Right kidney (tissue), 9 donors: Measurements from ENCODE around the gene TNFRSF13B.
"Not testable (repeated sequence)": the region's sequence is repeated elsewhere in the genome, so short reads cannot be mapped to it uniquely, and the experiment has no call there.

Experiments
- DNase-seq: peaks from one replicate; pipeline ENCODE4 v3.0.0-alpha.2; 2016
- long read RNA-seq, 8 donors: transcript quantifications; one replicate each; lab custom pipeline, GENCODE V29; 2026

TNFRSF13B gene
- long read RNA-seq, donor 1, partial matches to known transcripts: 0 of 1 reads
- long read RNA-seq, donor 1, other reads (novel, unspliced or antisense): 0 of 1 reads
- long read RNA-seq, donor 2: 0 reads
- long read RNA-seq, donor 3: 0 reads
- long read RNA-seq, donor 4: 0 reads
- long read RNA-seq, donor 5: 0 reads
- long read RNA-seq, donor 6: 0 reads
- long read RNA-seq, donor 7: 0 reads
- long read RNA-seq, donor 8: 0 reads

DNA sequence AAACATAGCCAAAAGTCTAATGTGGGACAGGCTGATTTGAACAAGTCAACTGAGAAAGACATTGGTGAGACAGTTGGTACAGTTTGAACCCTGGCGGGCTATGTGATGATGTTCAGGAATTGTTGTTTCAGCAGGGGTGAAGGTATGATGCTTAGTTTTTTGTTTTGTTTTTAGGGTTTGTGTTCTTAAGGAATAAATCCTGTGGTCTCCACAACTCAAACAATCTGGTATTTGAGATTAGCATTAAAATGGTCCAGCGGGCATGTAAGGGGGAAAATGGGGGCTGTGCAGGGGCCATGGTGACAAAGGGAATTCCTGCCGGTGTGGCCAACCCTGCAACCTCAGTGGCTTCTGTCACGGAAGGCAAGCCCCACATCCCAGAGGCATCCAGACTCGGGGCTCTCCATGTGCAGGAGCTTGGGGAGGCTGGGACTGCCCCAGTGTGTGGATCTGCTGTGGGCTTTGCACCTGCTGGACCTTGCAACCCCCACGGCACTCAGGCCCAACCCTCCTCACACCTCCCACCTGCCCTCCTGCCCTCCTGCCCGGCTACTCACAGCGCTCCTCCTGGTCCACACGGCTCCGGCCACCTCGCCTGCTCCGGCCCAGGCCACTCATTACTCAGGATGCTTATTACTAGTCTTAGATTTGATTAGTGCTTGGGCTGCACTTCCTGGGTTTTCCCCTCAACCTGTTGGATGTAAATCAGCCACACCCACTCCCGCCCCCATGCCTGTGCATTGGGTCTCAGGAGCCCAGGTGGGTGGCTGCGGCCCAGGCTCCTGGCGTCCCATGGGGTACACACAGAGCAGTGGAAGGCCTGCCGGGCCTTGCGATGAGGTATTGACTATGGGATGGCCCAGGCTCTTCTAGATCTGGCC lies at the start of gene TNFRSF13B:
TNFRSF13B (minus strand) TSS at position 661 of the 881 bp plus-strand sequence; CDS start at position 618, 43 bp downstream.
- DNase-seq: no peak

DNA sequence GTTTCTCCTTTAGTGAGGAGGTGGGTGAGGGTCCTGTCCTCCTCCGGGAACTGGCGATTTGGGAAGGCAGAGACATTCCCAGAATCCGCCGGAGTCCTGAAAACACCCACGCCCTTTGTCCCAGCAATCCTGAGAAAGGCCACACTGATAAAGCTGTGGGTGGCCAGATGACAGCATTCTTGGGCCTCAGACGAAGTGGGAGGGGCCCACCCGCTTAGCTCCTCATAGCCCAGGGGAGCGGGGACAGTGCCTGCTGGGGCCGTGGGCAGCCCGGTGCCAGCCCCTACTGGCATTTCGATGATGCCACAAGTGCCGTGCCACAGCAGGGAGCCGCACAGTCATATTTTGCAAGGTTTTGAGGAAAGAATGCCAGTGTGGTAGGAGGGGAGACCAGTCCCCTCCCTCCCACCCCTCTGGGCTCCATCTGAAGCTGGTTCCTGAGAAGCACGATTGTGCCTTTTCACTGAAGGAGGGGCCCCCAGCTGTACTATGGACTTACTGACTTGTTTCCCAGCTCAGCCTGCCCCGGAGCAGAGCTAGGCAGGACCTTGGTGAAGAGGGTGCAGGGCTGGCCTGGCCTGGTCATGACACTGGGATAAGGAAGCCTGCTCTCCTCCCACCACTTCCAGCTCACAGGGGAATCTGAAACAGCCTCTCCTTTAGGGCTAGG lies 49.4 kb upstream of the TNFRSF13B start:
- no peak for DNase-seq

DNA sequence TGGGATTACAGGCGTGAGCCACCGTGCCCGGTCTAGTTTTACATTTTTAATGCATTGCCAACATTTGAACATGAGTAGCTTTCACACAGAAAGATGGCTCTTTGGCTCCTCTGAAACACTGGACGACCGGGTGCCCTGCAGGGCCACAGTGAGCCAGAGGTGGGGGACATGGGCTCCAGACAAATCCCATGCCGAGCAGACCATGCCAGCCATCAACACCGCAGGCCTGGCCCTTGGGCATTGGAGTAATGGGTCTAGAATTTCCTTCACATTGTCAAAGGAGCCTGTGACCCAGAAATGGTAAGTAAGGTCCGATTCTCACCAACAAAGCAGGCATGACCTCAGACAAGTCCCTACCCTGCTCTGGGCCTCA lies 48.9 kb upstream of the TNFRSF13B start:
- no peak for DNase-seq

DNA sequence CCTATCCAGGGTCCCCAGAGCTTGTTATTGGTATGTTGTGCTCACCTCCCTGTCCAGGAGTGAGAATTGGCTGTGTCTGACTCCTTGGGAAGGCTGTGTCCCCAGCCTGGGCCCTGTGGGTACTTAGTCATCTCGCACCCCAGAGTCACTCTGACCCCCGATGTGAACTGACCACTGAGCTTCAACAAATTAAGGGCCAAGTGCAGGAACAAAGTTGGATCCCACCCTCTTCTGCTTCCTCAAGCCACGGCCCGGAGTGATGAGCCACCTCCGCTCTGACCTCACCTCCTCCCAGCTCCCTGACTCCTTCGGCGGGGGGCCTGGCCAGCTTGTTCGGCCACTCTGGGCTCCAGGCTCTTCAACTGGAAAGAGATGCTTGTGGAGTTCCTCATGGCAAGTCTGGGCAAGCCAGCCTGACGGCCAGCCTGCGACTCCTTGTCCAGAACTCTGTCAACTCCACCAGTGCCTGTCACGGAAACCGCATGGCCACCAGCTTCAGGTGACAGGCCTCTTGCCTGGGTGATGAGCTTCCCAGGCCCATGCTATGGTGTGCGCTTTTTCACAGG lies 48.1 kb upstream of the TNFRSF13B start:
- no peak for DNase-seq

DNA sequence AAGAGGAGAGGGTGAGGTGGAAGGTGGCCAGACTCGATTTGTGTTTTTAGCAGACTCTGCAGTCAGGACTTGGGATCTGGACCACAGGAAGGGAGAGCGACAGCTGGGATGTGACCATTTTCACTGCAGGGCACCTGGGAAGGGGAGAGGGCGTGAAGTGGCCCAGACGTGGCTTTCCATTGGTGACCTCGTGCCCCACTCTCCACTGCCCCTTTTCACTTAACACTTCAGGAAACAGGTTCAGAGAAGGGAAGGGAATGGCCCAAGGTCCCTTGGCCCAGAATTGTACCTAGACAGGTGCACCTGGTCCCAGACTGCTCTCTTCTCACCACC lies 47.5 kb upstream of the TNFRSF13B start:
- DNase-seq: no peak

DNA sequence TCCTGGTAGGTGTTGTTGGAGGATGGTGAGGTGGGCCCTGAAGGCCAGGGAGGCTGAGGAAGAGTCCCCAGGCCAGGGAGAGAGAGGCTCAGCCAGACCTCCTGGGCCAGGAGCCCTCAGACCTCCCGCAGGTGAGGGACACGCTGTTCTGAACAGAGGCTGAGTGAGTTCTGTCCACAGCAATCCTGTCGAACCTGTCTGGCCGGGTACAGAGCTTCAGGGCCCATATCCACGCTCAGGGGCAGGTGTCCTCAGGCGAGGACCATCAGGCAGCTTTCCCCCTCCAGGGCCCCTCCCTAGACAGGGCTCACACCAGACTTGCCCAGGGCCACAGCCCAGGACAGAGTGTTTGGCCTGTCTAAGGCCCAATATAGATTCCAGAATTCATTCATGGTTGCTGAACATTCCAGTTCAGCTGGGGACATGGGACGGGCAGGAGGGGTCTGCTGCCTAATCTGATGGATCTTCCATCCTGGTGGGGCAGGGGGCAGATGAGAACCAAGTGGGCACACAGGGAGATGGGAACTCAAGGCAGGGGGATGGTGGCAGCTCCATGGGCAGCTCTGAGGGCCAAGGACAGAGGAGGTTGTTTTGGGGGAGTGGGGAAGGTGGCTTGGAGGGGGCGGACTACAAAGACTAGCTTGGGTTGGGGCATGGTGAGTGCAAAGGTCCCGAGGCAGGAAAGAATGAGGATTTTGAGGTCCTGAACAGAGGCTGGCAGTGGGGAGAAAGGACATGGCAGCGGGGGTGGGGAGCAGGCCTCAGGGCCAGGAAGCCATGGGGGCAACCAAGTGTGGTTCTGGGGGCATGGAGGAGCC lies 46.9 kb upstream of the TNFRSF13B start:
- no peak for DNase-seq

DNA sequence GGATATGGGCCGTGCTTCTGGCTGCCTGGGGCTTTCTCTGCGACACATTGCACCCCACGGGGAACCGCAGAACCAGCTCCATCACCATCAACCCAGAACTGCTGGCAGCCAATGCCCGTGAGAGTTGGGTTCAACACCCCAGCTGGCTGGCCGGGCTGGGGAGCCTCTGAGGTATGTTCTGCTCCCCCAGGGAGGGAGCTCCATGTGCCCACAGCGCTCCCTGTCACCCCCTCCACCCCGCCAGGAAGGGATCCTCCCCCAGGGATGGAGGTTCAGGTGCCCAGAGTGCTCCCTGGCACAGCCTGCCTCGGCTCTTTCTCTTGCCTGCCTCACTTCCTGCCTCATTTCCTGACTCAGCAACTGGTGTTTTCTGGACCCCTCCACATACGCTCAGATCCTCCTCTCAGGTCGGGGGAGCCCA lies 46.1 kb upstream of the TNFRSF13B start:
- no peak for DNase-seq

DNA sequence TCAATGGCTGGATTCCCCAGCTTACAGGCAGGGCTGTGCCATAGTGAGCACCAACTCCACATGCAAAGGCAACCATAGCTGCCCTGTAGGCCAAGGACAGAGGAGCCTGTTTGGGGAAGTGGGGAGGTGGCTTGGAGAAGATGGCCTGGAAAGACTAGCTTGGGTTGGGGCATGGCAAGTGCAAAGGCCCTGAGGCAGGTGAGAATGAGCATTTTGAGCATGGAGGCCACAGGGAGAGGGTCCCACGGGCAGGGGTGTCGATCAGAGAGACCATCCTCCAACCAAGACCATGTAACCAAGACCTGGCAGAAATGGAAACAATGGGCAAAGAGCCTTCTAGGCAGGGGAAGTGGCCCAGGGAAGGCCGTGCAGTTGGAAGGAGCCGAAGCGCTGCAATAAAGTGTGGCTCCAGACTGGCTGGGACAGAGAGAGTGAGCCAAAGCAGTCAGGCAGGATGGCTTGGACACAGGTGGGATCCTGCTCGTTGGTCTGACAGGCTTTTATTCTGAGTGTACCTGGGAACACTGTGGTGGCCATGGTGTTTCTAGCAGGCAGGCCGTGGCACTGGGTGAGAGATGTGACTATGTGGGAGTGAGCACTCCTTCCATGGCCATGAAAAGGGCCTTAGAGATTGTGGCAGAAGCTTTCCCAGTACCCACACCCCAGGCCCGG lies 45.6 kb upstream of the TNFRSF13B start:
- no peak for DNase-seq

DNA sequence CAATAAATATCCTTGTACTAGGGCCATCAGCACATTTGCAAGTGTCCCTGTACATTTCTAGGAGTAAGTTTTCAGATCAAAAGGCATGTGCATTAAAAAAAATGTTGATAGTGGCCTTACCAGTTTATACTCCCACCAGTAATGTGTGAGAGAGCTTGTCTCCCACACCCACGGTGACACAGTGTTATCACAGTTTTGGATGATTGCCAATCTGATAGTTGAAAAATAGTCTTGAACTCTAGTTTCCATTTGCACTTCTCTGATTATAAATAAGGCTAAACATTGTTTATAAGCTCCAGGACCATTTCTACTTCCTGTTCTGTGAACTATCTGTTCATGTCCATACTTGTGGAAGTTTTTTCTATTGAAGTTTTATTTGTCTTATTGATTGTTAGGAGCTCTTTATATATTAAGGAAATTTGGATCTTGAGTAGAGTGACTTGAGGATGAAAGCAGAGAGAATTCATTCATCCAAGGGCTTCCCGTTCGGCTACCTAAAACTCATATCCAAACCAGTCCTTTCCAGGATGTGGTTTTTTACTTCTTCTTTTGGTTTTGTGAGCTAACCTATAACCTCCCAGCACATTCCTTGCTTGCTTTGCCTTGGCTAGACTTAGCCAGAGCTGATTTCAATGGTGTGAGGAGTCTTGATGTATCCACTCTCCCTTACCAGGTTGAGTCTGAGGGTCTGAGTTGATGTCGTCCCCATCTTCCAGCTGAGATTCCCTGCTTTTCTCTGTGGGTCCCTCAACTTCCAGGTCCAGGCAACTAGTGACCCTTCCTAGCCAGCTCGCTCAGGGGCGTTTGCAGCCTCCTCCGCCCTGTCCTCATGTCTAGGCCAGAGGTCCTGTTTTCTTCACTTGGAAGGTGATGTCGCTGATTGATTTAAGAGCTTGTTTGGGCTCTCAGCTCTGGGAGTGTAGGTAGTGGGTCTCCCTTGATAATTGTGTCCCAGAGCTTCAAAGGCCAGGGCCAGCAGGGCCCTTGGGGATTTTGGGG lies 44.6 kb upstream of the TNFRSF13B start:
- not testable (repeated sequence) for DNase-seq

DNA sequence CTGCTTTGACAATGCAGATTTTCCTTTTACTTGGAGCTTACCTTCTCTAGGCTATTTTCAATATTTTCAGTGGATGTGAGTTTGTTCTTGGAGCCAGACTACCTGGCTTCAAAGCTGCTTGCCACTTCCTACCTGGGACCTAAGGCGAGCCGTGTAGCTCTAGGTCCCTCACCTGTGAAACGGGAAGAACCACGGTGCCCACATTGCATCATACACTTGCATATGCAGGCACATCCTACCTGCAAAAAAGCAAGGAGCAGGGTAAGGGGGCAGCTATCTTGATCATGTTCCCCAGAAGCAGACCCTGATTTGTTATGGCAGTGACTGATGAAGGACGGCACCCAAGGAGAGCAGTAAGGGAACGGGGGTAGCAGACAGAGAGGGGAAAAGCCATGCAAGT lies 43.3 kb upstream of the TNFRSF13B start:
- DNase-seq: no peak

DNA sequence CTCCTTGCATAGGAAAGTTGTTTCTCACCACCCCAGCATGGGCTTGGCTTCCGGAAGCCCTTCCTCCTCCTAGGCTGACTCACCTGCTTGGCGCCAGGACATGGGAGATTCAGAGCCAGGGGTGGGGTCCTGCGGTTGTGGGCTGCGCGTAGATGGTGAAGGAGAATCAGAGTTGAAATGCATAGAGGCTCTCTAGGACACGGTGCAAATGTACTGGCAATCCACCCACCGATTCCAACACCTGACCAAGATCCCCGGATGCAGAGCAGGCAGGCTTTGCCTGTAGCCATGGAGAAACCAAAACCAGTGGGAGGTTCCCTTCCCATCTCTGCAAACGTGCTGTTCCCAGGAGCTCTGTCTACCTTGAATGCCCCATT lies 42.8 kb upstream of the TNFRSF13B start:
- DNase-seq: not testable (repeated sequence)

DNA sequence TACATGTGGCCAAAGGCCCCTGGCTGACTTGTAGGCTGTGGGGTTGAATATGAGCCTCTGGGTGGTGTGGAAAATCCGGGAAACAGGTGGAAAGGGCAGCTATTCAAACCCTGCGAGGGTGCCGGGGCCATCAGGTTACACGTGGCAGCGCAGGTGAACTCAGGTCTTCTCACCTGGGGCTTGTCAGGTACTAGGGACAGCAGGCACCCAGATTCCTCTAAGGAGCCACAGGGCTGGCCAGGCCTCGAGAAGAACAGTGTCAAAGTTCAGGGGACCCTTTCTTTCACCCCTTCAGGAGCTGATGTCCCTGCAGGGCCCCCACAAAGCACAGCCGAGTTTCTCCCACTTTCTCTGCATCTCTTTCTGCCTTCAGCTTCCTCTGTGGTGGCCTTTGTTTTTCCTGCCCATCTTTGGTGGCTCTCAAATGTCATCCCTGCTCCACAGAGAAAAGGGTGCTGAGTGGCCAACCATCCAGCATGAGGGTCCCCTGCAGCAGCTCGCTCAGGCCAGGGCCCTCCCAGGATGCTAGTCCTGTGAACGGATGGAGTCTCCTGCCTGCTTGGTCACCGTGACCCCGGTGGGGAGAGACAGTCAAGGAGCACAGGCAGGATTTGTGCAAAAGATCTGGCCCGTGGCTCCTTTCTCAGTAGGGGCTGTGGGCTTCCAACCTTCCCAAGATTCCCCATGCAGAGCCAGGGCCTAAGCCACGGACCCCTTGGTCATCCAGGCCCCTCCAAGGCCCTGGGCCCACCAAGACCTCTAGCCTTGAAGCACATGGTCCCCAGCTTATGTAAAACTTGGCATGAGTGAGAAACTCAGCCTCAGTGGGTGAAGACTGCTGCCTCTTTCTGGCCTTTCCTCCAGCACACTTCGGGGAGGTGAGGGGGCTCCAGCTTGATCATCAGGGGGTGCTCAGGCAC lies 42.2 kb upstream of the TNFRSF13B start:
- not testable (repeated sequence) for DNase-seq

DNA sequence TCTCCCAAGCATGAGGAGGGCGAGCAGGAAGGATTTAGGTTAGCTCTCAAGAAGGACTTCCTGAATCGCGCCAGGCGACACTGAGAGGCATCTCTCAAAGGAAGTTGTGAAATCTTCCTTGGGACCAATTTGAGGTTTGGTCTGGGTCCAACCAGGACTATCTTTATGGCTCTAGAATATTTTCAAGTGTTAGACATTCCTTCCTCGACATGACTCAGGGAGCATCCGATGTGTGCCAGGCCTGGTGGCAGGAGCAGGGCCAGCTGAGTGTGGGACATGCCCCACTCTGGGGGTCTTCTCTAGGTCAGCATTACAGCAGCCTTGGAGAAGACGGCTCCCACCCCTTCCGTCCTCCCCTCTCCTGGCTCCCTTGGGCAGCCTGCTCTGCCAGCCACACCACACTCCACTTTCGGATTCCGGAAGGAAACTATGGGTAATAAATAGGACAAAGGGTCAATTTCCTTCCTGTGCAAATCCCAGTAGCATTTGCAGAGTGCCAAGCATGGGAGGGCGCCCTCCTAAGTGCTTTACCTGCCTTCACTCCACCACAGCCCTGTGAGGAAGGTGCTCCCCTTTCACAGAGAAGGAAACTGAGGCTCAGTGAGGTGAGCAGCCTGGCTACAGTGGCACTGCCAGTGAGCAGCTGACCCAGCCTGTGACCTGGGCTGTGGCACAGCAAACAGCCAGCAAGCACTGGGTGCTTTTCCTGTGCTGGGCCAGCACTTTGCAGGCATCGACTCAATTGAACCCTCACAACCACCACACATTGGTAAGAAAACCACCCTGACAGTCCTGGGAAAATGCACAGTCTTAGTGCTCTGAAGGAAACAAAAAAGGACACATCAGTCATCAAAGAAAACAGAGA lies 39.4 kb upstream of the TNFRSF13B start:
- DNase-seq: not testable (repeated sequence)

DNA sequence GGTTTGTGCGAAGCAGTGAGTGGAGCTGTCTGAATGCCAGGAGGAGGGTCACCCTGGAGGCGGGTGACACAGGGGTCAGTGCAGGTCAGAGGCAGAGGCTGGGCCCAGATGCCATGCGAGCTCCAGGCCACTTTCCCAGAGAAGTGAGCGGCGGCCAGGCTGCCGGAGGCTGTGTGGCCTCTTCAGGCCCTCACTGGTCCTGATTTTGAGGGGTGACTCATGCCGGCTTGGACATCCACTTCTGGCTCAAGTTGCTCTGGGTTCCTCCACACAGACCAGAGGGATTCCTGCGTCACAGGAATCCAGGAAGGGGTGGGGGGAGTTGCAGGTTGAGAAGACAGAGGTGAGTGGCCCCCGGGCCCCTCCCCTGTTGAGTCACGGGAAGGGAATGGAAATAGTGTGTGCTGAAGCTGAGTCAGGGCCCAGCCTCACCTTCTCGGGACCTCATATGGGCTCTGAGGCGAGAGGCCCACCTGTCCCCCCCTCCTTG lies 38.7 kb upstream of the TNFRSF13B start:
- DNase-seq: not testable (repeated sequence)

DNA sequence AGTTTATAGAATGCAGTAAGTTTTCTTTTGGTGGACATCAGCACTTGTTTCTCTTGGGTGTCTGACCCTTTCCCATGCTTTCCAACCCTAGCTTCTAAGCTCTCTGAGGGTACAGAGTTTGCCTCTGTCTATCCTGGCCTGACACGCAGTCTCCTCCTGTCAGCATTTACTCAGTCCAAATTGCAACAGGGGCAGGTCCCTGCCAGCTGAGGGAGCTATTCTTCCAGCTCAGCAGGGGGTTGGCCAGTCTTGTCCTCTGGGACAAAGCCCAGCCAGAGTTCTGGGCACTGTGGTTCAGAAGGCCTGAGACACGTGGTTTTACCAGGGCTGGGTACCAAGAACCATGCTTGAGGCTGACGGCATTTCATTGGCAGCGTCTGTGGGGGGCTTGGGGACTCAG lies 38.1 kb upstream of the TNFRSF13B start:
- not testable (repeated sequence) for DNase-seq

DNA sequence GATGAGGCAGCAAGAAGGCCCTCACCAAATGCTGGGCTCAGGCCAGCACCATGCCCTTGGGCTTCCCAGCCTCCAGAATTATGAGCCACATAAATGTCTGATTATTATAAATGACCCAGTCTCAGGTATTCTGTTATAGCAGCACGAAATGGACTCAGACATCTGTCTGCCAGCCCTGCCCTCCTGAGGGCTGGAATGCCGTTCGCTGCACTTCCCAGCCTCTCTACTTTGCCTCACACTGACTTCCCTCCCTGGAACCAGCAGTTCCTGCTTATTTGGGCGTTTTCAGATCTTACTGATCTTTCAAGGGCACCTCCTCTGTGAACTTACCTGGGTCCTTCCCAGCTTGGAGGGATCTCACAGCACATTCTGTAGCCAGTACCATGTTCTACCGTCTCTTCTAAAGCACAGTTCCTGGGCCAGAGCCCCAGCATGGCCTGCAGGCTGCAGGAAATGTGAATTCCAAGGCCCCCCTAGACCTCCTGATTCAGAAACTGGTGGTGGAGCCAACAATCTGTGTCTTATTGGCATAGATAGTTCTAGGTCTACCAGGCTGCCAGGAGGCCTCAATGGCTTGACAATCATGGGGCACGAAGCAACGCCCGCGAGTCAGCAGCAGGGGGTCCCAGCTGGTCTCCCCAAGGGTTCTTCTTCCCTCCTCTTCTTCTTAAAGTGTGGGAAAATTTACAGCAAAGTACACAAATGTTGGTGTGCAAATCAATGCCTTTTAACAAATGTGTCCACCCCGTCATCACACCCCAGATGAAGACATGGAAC lies 36.9 kb upstream of the TNFRSF13B start:
- not testable (repeated sequence) for DNase-seq

DNA sequence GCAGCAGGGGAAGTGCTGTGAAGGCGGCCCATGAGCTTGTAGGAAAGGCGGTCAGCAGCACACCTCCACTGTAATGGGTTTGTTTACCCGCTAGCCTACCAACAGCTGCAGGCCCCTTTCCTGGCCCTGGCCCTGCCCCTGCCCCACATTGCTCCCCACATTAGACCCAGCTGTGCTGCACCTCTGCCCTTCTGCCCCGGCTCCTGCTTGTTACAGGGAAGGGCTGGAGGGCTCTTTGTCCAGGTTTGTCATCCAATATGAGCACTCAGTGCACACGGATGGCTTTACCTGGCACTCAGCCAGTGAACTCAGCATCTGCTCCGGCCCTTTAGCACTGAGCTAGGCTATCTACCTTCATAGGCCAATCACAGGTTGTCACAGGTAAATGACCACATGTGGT lies 36.0 kb upstream of the TNFRSF13B start:
- not testable (repeated sequence) for DNase-seq
